BLaER1 treated with 17β-estradiol and CSF1 and Interleukin-3, amounts not matched to agents 10 nM and 100 nM (cell line): ENCODE results near the gene TEKT1.

Source experiments
- H3K27ac ChIP-seq, 11 experiments: shearing (Covaris generic); formaldehyde crosslinking; 2 replicates each; pipeline ENCODE4 v1.8.1; 2022
- H3K27me3 ChIP-seq, 11 experiments: shearing (Covaris generic); formaldehyde crosslinking; 2 replicates each; pipeline ENCODE4 v1.8.1; 2022
- H3K36me3 ChIP-seq, 11 experiments: shearing (Covaris generic); formaldehyde crosslinking; 2 replicates each; pipeline ENCODE4 v1.8.1; 2022
- H3K4me1 ChIP-seq, 10 experiments: shearing (Covaris generic); formaldehyde crosslinking; 2 replicates each; pipeline ENCODE4 v1.8.1; 2022
- H3K4me2 ChIP-seq, 11 experiments: shearing (Covaris generic); formaldehyde crosslinking; 2 replicates each; pipeline ENCODE4 v1.8.1; 2022
- H3K4me3 ChIP-seq, 10 experiments: shearing (Covaris generic); formaldehyde crosslinking; 2 replicates each; pipeline ENCODE4 v1.8.1; 2022
- H3K9ac ChIP-seq, 11 experiments: shearing (Covaris generic); formaldehyde crosslinking; 2 replicates each; pipeline ENCODE4 v1.8.1; 2022
- H3K9me3 ChIP-seq, 11 experiments: shearing (Covaris generic); formaldehyde crosslinking; replicated peaks in 1 of 11; 2 replicates each; pipeline ENCODE4 v1.8.1; 2022
- H4K20me1 ChIP-seq, 11 experiments: shearing (Covaris generic); formaldehyde crosslinking; 2 replicates each; pipeline ENCODE4 v1.8.1; 2022
- Cebpa-rat ChIP-seq, 11 experiments: shearing (Covaris generic); IDR thresholded peaks; 2 replicates each; pipeline ENCODE4 v1.8.1; 2022

Gene TEKT1

GRCh38 chr17:6797718-6798351 is 33.7 kb downstream of the TEKT1 start:
- H3K36me3 ChIP-seq: no peaks in the 10 kb centered on the region
- no peak overlapping the region for H3K4me3 ChIP-seq
- peaks cover 0 to 4% (median 0%) of the 10 kb centered on the region in 10 experiments; a peak in 2 of 20 replicates for H3K4me1 ChIP-seq
- TF ChIP-seq Cebpa-rat (IDR thresholded peaks at IDR 0.05): no peak
- no peaks in the 10 kb centered on the region for H3K27me3 ChIP-seq
- no peak overlapping the region for H3K27ac ChIP-seq
- no peak overlapping the region for H3K9ac ChIP-seq
- no peaks in the 10 kb centered on the region for H3K9me3 ChIP-seq
- H3K4me2 ChIP-seq: no peak overlapping the region
- no peaks in the 10 kb centered on the region for H4K20me1 ChIP-seq

- Histone ChIP-seq H3K4me3 (no peak overlapping the region), H3K9me3 (no peaks in the 10 kb centered on the region), H3K9ac (no peak overlapping the region), H3K36me3 (no peaks in the 10 kb centered on the region), H4K20me1 (no peaks in the 10 kb centered on the region), H3K4me2 (no peak overlapping the region), H3K4me1 (peaks cover 0 to 4% (median 0%) of the 10 kb centered on the region in 10 experiments; a peak in 2 of 20 replicates), H3K27me3 (no peaks in the 10 kb centered on the region), H3K27ac (no peak overlapping the region)
- no peak for TF ChIP-seq Cebpa-rat (IDR thresholded peaks at IDR 0.05)
Measured at GRCh38 chr17:6796887-6797490, 34.5 kb downstream of the TEKT1 start.

DNA sequence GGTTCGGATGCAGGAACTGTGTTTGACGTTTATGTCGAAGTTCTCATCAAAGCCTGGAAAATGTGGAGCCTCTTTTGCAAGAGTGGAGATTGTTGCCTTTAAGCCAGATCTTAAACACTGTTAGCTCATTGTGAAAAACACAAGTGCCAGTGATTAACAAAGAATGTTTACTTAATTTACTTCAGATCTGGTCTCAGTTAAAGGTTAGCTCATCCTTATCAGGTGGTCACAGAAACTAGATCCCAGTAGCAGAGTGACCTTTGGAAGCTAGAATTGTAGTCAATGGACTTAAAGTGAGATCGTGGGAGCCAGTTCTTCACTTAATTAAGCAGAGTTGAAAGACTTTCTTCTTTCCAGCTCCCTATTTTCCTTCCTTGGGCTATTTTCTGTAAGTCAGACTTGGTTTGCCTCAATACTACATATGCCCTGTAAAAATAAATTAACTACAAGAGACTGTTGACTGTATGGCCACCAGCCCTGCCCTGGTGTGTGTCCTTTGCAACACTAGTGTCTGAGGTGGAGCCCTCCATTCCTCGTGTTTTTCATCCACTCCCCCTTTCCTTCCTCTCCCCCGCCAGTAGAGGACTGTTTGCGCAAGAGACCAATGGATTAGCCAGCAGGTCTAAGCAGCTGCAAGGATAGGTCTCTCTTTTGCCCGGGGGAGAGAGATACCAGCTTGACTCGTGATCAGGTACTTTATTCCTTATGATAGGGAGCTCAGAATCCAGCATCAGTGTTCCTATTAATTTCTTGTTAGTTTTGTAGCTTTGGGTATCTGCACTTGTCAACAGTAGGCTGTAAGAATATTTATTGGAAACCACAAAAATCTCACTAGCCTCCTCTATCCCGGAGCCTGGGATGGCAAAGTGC is 35.3 kb downstream of the TEKT1 start:
- no peaks in the 10 kb centered on the region for H3K9me3 ChIP-seq
- H3K4me1 ChIP-seq: peaks cover 0 to 4% (median 0%) of the 10 kb centered on the region in 10 experiments; a peak in 2 of 20 replicates
- no peaks in the 10 kb centered on the region for H3K27me3 ChIP-seq
- peak overlapping the region in 1 of 11 experiments; percentile 21; a peak in 2 of 22 replicates for H3K4me2 ChIP-seq
- H3K36me3 ChIP-seq: no peaks in the 10 kb centered on the region
- H3K27ac ChIP-seq: no peak overlapping the region
- no peaks in the 10 kb centered on the region for H4K20me1 ChIP-seq
- no peak overlapping the region for H3K4me3 ChIP-seq
- no peak; a peak in 1 of 22 replicates for TF ChIP-seq Cebpa-rat (IDR thresholded peaks at IDR 0.05)
- no peak overlapping the region for H3K9ac ChIP-seq

GRCh38 chr17:6793748-6794493 is 37.6 kb downstream of the TEKT1 start:
- Histone ChIP-seq H3K4me2 (no peak overlapping the region), H3K27me3 (no peaks in the 10 kb centered on the region), H4K20me1 (no peaks in the 10 kb centered on the region), H3K36me3 (no peaks in the 10 kb centered on the region), H3K4me3 (no peak overlapping the region), H3K9me3 (no peaks in the 10 kb centered on the region), H3K9ac (no peak overlapping the region), H3K4me1 (peaks cover 0 to 4% (median 0%) of the 10 kb centered on the region in 10 experiments; a peak in 2 of 20 replicates), H3K27ac (no peak overlapping the region)
- TF ChIP-seq Cebpa-rat (IDR thresholded peaks at IDR 0.05): no peak

GRCh38 chr17:6789146-6789545 is 42.4 kb downstream of the TEKT1 start:
- Histone ChIP-seq H3K9me3 (peaks cover 0 to 10% (median 5%) of the 10 kb centered on the region in 11 experiments; a peak in 6 of 22 replicates), H3K4me3 (no peak overlapping the region), H3K9ac (no peak overlapping the region), H3K27ac (no peak overlapping the region), H3K27me3 (no peaks in the 10 kb centered on the region), H3K36me3 (no peaks in the 10 kb centered on the region), H3K4me2 (no peak overlapping the region), H4K20me1 (no peaks in the 10 kb centered on the region; a peak in 1 of 22 replicates), H3K4me1 (peaks cover 0 to 24% (median 1%) of the 10 kb centered on the region in 10 experiments; a peak in 8 of 20 replicates)
- no peak for TF ChIP-seq Cebpa-rat (IDR thresholded peaks at IDR 0.05)

GRCh38 chr17:6787081-6787693 is 44.3 kb downstream of the TEKT1 start:
- H3K4me1 ChIP-seq: peaks cover 0 to 24% (median 1%) of the 10 kb centered on the region in 10 experiments; a peak in 8 of 20 replicates
- no peaks in the 10 kb centered on the region for H3K36me3 ChIP-seq
- H3K9ac ChIP-seq: no peak overlapping the region
- H3K27ac ChIP-seq: no peak overlapping the region
- TF ChIP-seq Cebpa-rat (IDR thresholded peaks at IDR 0.05): no peak
- H3K4me2 ChIP-seq: peak overlapping the region in 5 of 11 experiments; percentile 5 to 48 (median 25); a peak in 8 of 22 replicates
- H3K4me3 ChIP-seq: no peak overlapping the region
- no peaks in the 10 kb centered on the region for H3K27me3 ChIP-seq
- peaks cover 0 to 10% (median 6%) of the 10 kb centered on the region in 11 experiments; a peak in 7 of 22 replicates for H3K9me3 ChIP-seq
- H4K20me1 ChIP-seq: no peaks in the 10 kb centered on the region; a peak in 1 of 22 replicates

DNA sequence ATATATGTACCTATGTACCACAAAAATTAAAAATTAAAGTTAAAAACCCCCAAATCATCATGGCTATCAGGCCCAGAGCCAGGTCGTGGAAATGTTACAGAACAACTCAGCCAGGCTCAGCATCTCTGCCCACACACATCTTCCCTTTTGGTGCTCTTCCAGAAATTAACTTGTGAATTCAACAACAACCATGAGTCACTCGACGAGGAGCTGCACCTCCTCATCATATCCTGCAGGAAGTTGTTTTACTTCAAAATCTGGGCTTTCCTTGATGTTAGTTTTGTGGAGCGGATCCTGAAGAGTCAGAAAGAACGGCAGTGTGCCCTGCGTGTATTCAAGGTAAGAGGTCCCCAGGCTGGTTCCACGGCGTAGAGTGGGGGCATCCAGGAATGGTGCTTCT is 44.9 kb downstream of the TEKT1 start:
- H3K27me3 ChIP-seq: no peaks in the 10 kb centered on the region
- no peak overlapping the region for H3K9ac ChIP-seq
- H3K4me1 ChIP-seq: peaks cover 0 to 24% (median 1%) of the 10 kb centered on the region in 10 experiments; a peak in 8 of 20 replicates
- peak overlapping the region in 5 of 11 experiments; percentile 5 to 48 (median 25); a peak in 8 of 22 replicates for H3K4me2 ChIP-seq
- H3K4me3 ChIP-seq: no peak overlapping the region
- no peaks in the 10 kb centered on the region; a peak in 1 of 22 replicates for H4K20me1 ChIP-seq
- no peaks in the 10 kb centered on the region for H3K36me3 ChIP-seq
- no peak for TF ChIP-seq Cebpa-rat (IDR thresholded peaks at IDR 0.05)
- no peak overlapping the region for H3K27ac ChIP-seq
- H3K9me3 ChIP-seq: peaks cover 0 to 10% (median 7%) of the 10 kb centered on the region in 11 experiments; a peak in 7 of 22 replicates

- H3K4me3 ChIP-seq: no peak overlapping the region
- H3K36me3 ChIP-seq: no peaks in the 10 kb centered on the region
- no peak overlapping the region for H3K4me2 ChIP-seq
- no peaks in the 10 kb centered on the region; a peak in 1 of 22 replicates for H4K20me1 ChIP-seq
- H3K4me1 ChIP-seq: peaks cover 0 to 24% (median 0%) of the 10 kb centered on the region in 10 experiments; a peak in 8 of 20 replicates
- no peak overlapping the region for H3K9ac ChIP-seq
- H3K27me3 ChIP-seq: no peaks in the 10 kb centered on the region
- peaks cover 0 to 27% (median 14%) of the 10 kb centered on the region in 11 experiments; a peak in 10 of 22 replicates for H3K9me3 ChIP-seq
- H3K27ac ChIP-seq: no peak overlapping the region
- no peak for TF ChIP-seq Cebpa-rat (IDR thresholded peaks at IDR 0.05)
Measured at GRCh38 chr17:6782244-6782643, 49.3 kb downstream of the TEKT1 start.
